Activated CD8-positive, alpha-beta memory T cell treated with anti-CD3 and anti-CD28 coated beads for 36 hours (primary cell): ENCODE data around the gene WFDC10B. TPM values are rescaled to one million over a fixed set of nuclear protein-coding genes. Genes with fewer than 3 reads are reported as not detected.
"Not testable (repeated sequence)": the region's sequence is repeated elsewhere in the genome, so short reads cannot be mapped to it uniquely, and the experiment has no call there.

ENCODE experiments used
- CTCF ChIA-PET: fragments of 350-600 bp; sonication (Branson Sonifier 250); formaldehyde crosslinking; loops from one replicate; lab custom pipeline; 2021; ENCODE audit warnings: antibody characterized with exemption; lab: Charles Lee
- POLR2A ChIA-PET: fragments of 350-600 bp; sonication (Branson Sonifier 250); formaldehyde crosslinking; loops from one replicate; lab custom pipeline; 2021; ENCODE audit warnings: antibody characterized with exemption; lab: Charles Lee
- total RNA-seq, 2 experiments: library from RNA; stranded (reverse); gene quantifications; one replicate each; pipeline ENCODE4 v1.2.3, GENCODE V29; 2021

WFDC10B gene
- total RNA-seq, 2 experiments from 2014 or later, result not detected

GRCh38 chr20:45651726-45652125, 53.1 kb downstream of the WFDC10B start:
- CTCF ChIA-PET, POLR2A ChIA-PET: not testable (repeated sequence)

- POLR2A ChIA-PET, result no interaction called here
- CTCF ChIA-PET, result no interaction called here
Observed at GRCh38 chr20:45649312-45649863, 55.4 kb downstream of the WFDC10B start.

DNA sequence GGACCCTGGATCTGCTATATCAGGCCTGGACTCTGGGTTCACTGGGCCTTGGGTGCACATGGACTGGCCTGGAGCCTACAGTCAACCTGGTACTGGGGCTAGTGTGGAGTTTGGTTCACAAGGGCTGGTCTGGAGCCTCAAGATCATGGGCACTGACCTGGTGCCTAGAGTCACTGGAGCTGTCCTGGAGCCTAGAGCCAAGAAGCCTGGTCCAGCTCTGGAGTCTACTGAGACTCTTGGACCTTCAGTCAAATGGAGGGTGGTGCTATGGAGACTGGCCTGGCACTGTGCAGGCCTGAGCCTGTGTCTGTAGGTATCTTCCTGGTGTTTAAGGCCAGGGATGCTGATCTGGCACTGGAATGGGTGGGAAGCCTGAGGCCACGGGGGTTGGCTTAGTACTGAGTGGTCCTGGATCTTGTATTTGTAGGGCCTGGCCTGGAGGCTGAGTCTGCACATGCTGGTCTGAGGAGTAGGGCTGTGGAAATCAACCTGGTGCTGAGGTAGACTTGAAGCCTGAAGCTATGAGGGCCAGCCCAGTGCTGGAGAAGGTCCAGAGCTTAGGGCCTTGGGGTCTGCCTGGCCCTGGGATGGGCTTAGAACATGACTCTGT, 57.3 kb downstream of the WFDC10B start:
- POLR2A ChIA-PET, result no interaction called here
- CTCF ChIA-PET, result no interaction called here

DNA sequence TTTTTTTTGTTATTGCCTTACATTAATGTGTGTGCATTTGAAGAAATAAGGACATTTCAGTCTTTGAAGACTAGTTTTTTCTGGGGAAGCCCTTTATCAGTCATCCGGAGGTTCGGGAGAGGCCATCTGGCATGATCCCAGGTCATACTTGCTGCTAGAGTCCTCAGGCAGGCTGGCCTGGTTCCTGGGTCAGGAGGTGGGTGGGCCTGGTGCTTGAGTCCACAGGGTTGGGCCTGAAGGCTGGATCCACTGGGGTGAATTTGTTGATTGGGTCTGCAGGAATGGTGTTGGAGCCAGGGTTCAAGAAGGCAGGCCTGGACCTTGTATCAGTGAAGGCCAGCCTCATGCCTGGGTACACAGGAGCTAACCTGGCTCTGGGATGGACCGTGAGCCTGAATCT, 57.9 kb downstream of the WFDC10B start:
- ChIA-PET POLR2A (no interaction called here), CTCF (no interaction called here)

DNA sequence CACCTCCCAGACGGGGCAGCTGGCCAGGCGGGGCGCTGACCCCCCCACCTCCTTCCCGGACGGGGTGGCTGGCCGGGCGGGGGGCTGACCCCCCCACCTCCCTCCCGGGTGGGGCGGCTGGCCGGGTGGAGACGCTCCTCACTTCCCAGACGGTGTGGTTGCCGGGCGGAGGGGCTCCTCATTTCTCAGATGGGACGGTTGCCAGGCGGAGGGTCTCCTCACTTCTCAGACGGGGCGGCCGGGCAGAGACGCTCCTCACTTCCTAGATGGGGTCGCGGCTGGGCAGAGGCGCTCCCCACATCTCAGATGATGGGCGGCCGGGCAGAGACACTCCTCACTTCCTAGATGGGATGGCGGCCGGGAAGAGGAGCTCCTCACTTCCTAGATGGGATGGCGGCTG, 59.0 kb downstream of the WFDC10B start:
- CTCF ChIA-PET, POLR2A ChIA-PET: not testable (repeated sequence)

GRCh38 chr20:45641076-45641475, 63.7 kb downstream of the WFDC10B start:
- CTCF ChIA-PET, result not testable (repeated sequence)

DNA sequence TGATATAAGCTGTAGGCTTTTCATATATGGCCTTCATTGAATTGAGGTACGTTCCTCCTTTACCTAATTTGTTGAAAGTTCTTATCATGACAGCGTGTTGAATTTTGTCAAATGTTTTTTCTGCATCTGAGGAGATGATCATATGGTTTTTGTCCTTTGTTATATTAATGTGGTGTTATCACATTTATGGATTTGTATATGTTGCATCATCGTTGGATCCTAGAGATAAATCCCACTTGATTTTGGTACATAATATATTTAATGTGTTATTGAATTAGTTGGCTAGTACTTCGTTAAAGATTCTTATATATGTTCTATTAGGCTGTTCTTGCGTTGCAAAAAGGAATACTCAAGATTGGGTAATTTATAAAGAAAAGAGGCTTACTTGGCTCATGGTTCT, 65.1 kb downstream of the WFDC10B start:
- ChIA-PET POLR2A (no interaction called here), CTCF (no interaction called here)

More at GRCh38 chr20:45641076-45641475, 63.7 kb downstream of the WFDC10B start:
- POLR2A ChIA-PET, result not testable (repeated sequence)

DNA sequence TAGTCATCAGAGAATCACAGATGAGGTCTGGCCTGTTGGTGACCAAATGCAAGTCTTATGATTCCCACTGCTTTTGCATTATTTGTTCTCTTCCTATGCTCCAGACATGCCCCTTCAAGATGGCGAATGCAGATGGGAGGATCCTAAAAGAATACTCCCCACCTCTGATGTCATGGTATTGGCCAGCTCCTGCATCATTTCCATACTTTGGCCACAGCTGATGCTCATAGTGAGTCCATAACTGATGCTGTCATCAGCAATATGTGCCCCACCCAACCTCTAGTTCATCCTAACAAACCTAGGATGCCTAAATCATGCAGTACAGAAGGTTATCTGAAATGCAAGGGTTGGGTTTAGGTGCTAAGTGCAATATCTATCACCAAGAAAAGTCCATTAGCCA, 68.3 kb downstream of the WFDC10B start:
- POLR2A ChIA-PET, result no interaction called here
- CTCF ChIA-PET, result interaction anchor here (0.9 kb wide), 1 partner anchor 134 kb away, joined by 3 read pairs; no protein-coding TSS in a partner anchor

Other genes with a start within 250 kb of the WFDC10B start
- gene WFDC2, start 235.3 kb downstream of the WFDC10B start, total RNA-seq, result not detected
- gene SPINT3, start 189.4 kb downstream of the WFDC10B start, total RNA-seq, result not detected
- not detected for gene WFDC6, start 165.5 kb downstream of the WFDC10B start, total RNA-seq
- not detected for gene EPPIN, start 157.6 kb downstream of the WFDC10B start, total RNA-seq
- not detected for gene WFDC8, start 125.7 kb downstream of the WFDC10B start, total RNA-seq
- gene WFDC10A, start 75.3 kb downstream of the WFDC10B start, total RNA-seq, result not detected
- gene WFDC9, start 73.7 kb downstream of the WFDC10B start, total RNA-seq, result not detected
- not detected for gene WFDC11, start 34.8 kb downstream of the WFDC10B start, total RNA-seq
- not detected for gene WFDC13, start 3.0 kb downstream of the WFDC10B start, total RNA-seq
- gene SPINT4, start 17.3 kb upstream of the WFDC10B start, total RNA-seq, result not detected
- gene WFDC3, start 86.9 kb upstream of the WFDC10B start, total RNA-seq, result not detected
- gene DNTTIP1, start 86.9 kb upstream of the WFDC10B start, total RNA-seq, result 10 to 100 TPM; 32.4 to 33.5 TPM
- 100 to 1,000 TPM; 137 to 140 TPM for gene UBE2C, start 107.6 kb upstream of the WFDC10B start, total RNA-seq
- not detected for gene TNNC2, start 122.3 kb upstream of the WFDC10B start, total RNA-seq
- gene SNX21, start 128.8 kb upstream of the WFDC10B start, total RNA-seq, result 1 to 10 TPM; 1.6 TPM
- 10 to 100 TPM; 24.0 TPM for gene ACOT8, start 152.4 kb upstream of the WFDC10B start, total RNA-seq
- gene ZSWIM3, start 152.6 kb upstream of the WFDC10B start, total RNA-seq, result 1 to 10 TPM; 4.5 to 5.2 TPM
- 1 to 10 TPM; 9.3 to 9.7 TPM for gene ZSWIM1, start 176.2 kb upstream of the WFDC10B start, total RNA-seq
- gene SPATA25, start 182.6 kb upstream of the WFDC10B start, total RNA-seq, result 1 to 10 TPM; 1.7 to 2.1 TPM
- gene NEURL2, start 186.2 kb upstream of the WFDC10B start, total RNA-seq, result 1 to 10 TPM; 2.8 to 2.9 TPM
- 10 to 100 TPM; 71.3 to 75.7 TPM for gene CTSA, start 186.3 kb upstream of the WFDC10B start, total RNA-seq
- gene PLTP, start 207.1 kb upstream of the WFDC10B start, total RNA-seq, result 1 to 10 TPM; 5.1 to 5.3 TPM
- gene PCIF1, start 229.7 kb upstream of the WFDC10B start, total RNA-seq, result 10 to 100 TPM; 26.1 to 27.8 TPM